SH-SY5Y (cell line): ENCODE data around the gene SYNC.

Experiments used
- GATA2 ChIP-seq: IDR thresholded peaks from 2 replicates; pipeline ENCODE4 v1.6.1; 2011; ENCODE audit warnings: mild to moderate bottlenecking, low read depth, low read length
- GATA3 ChIP-seq: IDR thresholded peaks from 2 replicates; pipeline ENCODE4 v1.6.1; 2011; ENCODE audit warnings: low read depth, mild to moderate bottlenecking, low read length, moderate library complexity

GRCh38 chr1:32709476-32709875 lies 6.9 kb upstream of the SYNC start:
- TF ChIP-seq GATA2: no peak
- no peak for TF ChIP-seq GATA3
